ENCODE measurements around the gene URI1.

URI1 gene

GRCh38 chr19:30029721-30030510 lies 87.9 kb downstream of the URI1 start (continued):
- TF ChIP-seq KLF16 (tag by site-specific recombination; IDR thresholded peaks at IDR 0.05): 0 out of 2 replicates have a peak, but pooled peaks have one; percentile 32
- TF ChIP-seq ZNF776 (tag by site-specific recombination; IDR thresholded peaks at IDR 0.05; ENCODE audit: borderline replicate concordance): no peak
- no peak for TF ChIP-seq ZBTB21 (tag by site-specific recombination; IDR thresholded peaks at IDR 0.05)
- peak; percentile 66 for TF ChIP-seq GFI1B (tag by site-specific recombination; IDR thresholded peaks at IDR 0.05)
- no peak for TF ChIP-seq ZNF449 (tag by site-specific recombination; IDR thresholded peaks at IDR 0.05)
- no peak for TF ChIP-seq ZBTB49 (tag by site-specific recombination; IDR thresholded peaks at IDR 0.05; ENCODE audit: low read depth)
- peak; percentile 93 for TF ChIP-seq PRDM4 (tag by site-specific recombination; IDR thresholded peaks at IDR 0.05)
- no peak for TF ChIP-seq ZNF530 (tag by site-specific recombination; IDR thresholded peaks at IDR 0.05; ENCODE audit: low read depth)
- TF ChIP-seq CTCF (tag by site-specific recombination; IDR thresholded peaks at IDR 0.05): no peak
- TF ChIP-seq ZNF148 (tag by site-specific recombination; IDR thresholded peaks at IDR 0.05; ENCODE audit: borderline replicate concordance): no peak
- peak; percentile 83 for TF ChIP-seq OVOL3 (tag by site-specific recombination; IDR thresholded peaks at IDR 0.05)
- TF ChIP-seq ZSCAN4 (tag by site-specific recombination; IDR thresholded peaks at IDR 0.05): no peak
- no peak for TF ChIP-seq ZNF146 (tag by site-specific recombination; IDR thresholded peaks at IDR 0.05)
- peak; percentile 80; the same call in 1 of the 2 replicates for TF ChIP-seq BCL11A (tag by site-specific recombination; IDR thresholded peaks at IDR 0.05; ENCODE audit: low read depth)
- no peak for TF ChIP-seq ZNF670 (tag by site-specific recombination; IDR thresholded peaks at IDR 0.05; ENCODE audit: low read depth)
- no peak for TF ChIP-seq ZNF184 (tag by site-specific recombination; IDR thresholded peaks at IDR 0.05)
- no peak for TF ChIP-seq SETDB1 (IDR thresholded peaks at IDR 0.05; ENCODE audit: insufficient read length, low read length)
- TF ChIP-seq ZNF2 (tag by site-specific recombination; IDR thresholded peaks at IDR 0.05): no peak
- no peak for TF ChIP-seq PBX3 (CRISPR knock-in tag; IDR thresholded peaks at IDR 0.05)
- no peak; the same call in 1 of the 2 replicates for TF ChIP-seq ZFP3 (tag by site-specific recombination; IDR thresholded peaks at IDR 0.05; ENCODE audit: low read depth)
- TF ChIP-seq PRDM6 (tag by site-specific recombination; IDR thresholded peaks at IDR 0.05): peak; percentile 91

All from HEK293 (cell line).